GM21367 (cell line): ENCODE results near the gene CFAP298.
"Not testable (repeated sequence)": the region's sequence is repeated elsewhere in the genome, so short reads cannot be mapped to it uniquely, and the experiment has no call there.

Source experiments
- ATAC-seq: cut with Tn5 transposase; IDR thresholded peaks from one replicate; pipeline ENCODE4 v1.9.1; 2021; ENCODE audit not compliant: unreplicated experiment

CFAP298 gene

DNA sequence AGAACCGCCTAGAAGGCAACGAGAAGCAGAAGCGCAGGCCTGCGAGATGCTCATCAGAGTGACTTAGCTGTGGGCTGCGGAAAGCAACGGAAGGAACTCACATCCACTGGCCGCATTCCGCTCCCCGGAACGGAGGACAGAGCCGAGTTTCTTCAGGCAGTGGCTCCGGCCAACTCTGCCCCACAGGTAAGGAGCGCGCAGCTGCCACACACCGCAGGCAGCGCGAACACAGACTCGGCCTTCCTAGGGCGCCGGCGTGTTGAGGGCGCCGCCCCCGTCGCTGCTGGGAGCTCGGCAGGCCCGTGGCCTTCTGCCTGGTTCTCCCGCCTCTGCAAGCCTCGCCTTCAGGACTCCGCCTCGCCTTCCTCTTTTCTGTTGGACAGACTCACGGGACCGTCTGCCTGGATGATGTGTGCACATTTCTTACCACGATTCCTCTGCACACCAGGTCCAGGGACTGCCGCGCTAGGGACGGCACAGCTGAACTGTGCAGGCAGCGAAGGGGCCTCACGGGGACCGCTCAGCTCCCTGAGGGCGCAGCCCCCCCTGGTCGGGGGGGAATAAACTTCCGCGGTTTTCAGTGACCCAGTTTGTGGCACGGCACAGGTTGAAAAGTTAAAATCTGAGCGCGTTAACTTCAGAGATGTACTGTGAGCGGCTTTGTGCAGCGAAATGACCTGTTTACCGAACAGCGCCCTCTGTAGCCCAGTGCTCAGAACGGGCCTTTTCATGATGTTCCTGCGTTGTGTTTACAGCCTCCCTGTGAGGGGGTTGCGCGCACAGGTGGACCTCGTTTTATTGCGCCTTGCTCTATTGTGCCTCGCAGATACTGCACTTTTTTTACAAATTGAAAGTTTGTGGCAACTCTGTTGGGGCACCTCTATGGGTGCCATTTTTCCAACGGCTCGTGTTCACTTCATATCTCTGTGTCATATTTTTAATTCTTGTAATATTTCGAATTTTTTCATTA lies 42.6 kb downstream of the CFAP298 start:
- peak; percentile 90 for ATAC-seq

DNA sequence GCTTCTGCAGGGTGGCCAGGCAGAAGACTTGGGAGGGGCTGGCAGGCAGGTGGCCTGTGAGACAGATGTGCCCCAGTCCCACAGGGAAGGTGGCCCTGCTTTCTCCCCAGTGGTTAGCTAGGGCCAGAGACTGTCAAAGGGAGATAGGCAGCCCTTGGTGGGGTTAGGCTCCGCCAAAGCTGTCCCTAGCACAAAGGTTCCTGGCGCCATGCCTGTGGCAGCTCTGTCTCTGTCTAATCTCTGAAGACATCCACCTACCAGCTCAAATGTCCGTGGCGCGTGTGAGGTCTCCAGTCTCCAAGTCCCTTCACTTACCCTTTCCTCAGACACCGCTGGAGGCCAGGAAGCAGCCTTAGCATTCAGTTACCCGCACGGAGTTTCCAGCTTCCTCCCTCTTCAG lies 44.6 kb downstream of the CFAP298 start:
- no peak for ATAC-seq

DNA sequence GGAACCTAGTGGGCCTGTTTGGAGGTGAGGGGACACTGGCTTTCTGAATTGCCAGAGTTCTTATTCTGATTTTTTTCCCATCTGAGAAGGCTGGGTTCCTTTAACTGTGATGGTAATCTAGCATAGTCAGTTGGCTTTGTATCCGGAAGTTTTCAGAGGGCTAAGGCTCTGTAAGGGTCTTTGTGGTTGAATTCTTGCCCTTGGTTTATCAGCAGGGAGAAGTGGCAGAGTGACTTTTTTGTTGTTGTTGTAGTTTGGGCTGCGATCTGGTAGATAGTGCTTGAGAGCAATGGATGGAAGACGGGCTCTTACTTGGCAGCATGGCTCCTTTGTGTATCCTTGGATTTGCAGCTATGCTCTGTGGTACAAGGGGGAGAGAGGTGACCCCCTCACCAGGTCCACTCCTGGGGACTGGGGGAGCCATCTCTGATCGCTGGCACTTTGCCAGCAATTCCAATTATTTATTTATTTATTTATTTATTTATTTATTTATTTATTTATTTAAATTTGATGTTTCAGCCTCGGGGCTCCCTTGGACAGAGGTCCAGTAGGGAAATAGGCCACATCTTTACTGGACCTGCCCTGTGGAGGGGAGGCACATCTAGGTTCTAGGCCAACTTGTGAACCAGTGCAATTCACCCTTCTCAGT lies 45.3 kb downstream of the CFAP298 start:
- no peak for ATAC-seq

DNA sequence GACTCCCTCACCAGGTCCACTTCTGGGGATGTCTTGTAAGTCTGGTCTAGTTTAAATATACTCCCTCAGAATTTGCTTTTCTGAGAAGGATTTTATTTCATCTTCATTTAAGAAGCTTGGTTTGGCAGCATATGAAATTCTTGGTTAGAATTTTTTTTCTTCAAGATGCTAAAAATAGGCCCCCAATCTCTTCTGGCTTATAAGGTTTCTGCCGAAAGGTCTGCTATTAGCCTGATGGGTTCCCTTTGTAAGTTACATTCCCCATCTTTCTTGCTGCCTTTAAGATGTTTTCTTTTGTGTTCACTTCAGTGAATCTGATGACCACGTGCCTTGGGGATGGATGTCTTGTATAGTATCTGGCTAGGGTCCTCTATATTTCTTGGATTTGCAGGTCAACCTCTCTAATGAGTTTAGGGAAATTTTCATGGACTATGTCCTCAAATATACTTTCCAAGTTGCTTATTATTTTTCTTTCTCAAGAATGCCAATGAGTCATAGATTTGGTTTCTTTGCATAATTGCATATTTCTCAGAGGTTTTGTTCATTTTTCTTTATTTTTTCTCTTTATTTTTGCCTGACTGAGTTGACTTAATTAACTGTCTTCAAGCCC lies 46.2 kb downstream of the CFAP298 start:
- ATAC-seq, result no peak

DNA sequence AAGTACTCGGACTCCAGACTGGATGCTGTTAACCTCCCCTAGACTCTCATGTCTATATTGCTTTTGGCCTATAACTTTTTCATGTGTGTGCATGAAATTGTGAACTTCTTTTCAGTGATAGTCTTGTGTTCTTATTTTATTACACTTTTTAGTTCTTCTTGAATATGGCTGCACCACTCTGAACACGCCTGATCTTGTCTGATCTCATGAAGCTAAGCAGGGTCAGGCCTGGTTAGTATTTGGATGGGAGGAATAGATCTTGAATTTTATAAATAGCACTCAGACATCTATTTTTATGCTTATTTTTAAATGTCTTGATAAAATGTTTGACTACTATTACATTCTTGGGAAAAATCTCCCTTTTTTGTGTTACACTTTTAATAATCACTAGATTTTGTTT lies 49.3 kb downstream of the CFAP298 start:
- ATAC-seq, result no peak

DNA sequence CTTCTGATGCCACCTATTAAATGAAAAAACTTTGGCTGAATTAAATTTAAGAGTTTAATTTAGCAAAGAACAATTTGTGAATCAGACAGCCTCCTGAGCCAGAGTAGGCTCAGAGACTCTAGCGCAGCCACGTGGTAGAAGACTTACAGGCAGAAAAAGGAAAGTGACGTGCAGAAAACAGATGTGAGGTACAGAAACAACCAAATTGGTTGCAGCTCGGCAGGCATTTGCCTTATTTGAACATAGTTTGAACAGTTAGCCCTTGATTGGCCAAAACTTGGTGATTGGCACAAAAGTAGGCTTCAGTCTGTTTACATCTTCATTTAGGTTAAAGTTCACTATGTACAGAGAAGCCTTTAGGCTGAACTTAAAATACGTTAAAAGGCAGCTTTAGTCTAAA lies 49.8 kb downstream of the CFAP298 start:
- ATAC-seq, result no peak

DNA sequence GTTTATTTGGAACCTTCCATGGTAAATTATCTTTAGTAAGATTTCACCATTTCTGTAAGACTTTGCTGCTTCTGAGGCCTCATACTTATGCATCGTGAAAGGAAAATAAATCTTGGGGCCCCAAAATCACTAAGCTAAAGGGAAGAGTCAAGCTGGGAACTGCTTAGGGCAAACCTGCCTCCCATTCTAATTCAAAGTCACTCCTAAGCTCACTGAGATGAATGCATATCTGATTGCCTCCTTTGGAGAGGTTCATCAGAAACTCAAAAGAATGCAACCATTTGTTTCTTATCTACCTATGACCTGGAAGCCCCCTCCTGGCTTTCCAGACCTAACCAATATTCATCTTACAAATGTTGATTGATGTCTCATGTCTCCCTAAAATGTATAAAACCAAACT lies 50.7 kb downstream of the CFAP298 start:
- ATAC-seq, result not testable (repeated sequence)

DNA sequence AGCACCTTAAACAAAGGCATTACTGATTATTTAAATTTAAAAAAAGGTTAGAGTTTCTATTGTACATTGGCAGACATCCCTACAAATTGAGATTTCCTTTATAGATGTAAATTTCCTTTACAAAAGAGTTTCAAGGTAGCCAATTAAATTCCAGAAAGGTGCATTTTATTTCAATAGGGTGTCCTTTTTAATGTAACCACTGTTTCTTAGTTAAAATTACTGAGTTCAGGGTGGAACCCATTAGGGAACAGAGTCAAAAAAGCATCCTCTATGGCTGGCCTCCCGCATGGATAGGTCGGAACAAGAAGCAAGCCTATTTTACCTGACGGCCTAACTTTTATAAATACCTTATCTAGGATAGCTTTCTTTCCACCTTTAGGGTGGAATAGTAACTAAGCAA lies 51.3 kb downstream of the CFAP298 start:
- ATAC-seq, result no peak

DNA sequence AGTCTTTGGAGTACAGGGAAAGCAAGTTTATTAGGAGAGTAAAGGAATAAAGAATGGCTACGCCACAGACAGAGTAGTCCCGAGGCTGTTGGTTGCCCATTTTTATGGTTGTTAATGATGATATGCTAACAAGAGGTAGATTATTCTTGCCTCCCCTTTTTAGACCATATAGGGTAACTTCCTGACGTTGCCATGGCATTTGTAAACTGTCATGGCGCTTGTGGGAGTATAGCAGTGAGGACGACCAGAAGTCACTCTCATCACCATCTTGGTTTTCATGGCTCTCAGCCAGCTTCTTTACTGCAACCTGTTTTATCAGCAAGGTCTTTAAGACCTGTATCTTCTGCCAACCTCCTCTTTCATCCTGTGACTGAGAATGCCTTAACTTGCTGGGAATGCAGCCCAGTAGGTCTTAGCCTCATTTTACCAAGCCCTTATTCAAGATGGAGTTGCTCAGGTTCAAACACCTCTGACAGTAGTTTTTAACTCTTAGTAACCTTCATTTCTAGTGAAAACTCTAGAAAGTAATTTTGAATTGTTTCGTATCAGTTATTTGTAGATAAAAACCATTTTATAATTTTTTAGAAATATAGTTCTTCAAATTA lies 53.1 kb downstream of the CFAP298 start:
- no peak for ATAC-seq

DNA sequence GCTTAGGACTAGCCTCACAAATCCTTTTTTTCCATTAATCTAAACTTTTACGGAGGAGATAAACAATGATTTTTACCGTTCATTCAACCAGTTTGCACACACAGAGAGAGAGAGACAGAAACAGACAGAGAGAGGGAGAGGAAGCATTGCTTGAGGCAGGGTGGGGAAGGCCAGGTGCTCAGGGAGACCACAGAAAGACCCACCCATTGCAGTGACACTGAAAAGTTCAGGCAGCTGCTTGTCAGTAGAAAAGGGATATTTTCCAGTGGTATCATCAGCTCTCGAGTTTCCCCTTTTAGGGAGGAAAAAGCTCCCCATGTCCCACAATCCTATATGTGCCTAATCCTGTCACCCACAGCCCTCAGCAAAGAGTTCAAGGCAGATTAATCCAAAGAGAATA lies 54.1 kb downstream of the CFAP298 start:
- no peak for ATAC-seq

DNA sequence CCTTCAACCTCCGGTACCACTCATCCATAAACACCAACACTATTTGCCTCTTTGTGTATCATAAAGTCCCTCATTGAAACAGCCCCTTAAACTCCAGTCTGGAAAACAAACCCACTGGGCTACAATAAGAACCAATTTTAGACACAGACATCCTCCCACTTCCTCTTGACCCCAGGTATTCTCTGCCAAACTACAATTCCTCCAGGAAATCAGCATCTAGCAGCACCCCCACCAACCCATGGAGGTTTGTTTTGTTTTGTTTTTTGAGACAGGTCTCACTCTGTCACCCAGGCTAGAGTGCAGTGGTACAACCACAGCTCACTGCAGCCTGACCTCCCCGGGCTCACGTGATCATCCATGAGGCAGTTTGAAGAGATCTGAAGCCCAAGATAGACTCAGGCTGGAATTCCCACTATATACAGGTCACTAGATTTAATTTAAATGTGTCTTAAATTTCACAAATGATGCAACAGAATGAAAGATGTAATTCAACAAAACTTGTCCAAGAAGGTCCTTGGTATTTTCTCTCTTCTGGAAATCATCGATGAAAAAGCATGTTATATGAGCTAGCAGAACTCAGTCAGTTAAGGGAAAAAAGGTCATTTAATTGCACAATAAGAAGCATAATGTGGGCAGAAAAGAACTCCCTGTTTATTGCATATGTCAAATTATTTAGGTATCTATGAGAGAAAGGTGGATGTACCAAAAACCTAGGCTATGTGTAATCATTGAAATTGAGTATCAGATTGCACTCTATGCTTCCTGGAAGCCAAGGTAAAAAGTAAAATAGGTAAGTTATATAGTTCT lies 57.1 kb downstream of the CFAP298 start:
- no peak for ATAC-seq

DNA sequence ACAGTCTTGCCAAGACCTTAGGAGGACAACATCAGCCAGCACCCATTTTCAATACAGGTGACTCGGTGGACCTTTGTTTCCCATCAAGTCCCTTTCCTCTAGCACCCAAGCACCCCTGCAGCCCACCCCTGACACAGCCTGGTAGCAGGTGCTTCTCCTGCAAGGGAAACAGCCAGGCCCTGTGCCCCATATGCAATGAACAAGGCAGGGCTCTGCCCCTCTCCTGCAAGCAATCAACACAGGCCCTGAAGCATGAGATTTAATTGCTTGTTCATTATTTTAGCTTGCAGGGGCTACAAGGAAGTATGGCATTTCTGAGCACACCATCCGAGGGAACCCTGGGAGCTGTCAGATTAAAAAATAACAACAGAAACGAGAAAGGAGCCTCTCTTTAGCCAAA lies 62.3 kb downstream of the CFAP298 start:
- ATAC-seq, result no peak

DNA sequence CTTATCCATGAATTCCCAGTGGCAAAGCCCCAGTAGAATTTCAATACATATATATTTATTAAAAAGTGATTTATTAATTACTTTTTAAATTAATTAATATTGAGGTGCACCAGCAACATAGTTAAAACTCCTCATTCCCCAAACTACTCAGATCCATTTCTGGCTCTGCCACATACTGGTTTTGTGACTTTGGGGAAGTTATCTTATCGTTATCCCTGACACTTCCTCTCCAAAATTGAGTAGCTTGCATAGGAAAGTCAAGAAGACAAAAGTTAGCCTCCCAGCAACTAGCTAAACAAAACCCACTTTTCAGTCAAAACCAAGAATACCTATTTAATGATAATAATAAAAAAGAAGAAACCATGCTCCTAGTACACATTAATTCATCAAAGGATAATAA lies 62.7 kb downstream of the CFAP298 start:
- no peak for ATAC-seq
